Sigmoid colon (tissue), 4 donors: ENCODE data around the gene MXD4.

Source experiments
- EP300 ChIP-seq, 4 donors: sonication (generic); formaldehyde crosslinking; IDR thresholded peaks; one replicate each; pipeline ENCODE4 v1.6.1; 2017; ENCODE audit warnings: antibody characterized with exemption in 4 of 4
- POLR2A ChIP-seq, 2 donors: fragments of 450-650 bp; IDR thresholded peaks; one replicate each; pipeline ENCODE4 v1.6.1; 2016; ENCODE audit warnings: antibody characterized with exemption in 2 of 2, mild to moderate bottlenecking in 2 of 2, moderate library complexity in 2 of 2
- POLR2AphosphoS5 ChIP-seq, 4 donors: sonication (generic); formaldehyde crosslinking; IDR thresholded peaks; one replicate each; pipeline ENCODE4 v1.6.1; 2017; ENCODE audit warnings: antibody characterized with exemption in 4 of 4
- TF ChIP-seq, protein P1 (sequence below), 4 experiments: fragments of 450-650 bp in 3 of 4; fragments of 200-600 bp in 1 of 4; IDR thresholded peaks; one replicate each; pipeline ENCODE4 v1.5.1; 2016 to 2019; ENCODE audit warnings: antibody characterized with exemption in 4 of 4, mild to moderate bottlenecking in 3 of 4, moderate library complexity in 2 of 4

- TF ChIP-seq, protein P1, sequence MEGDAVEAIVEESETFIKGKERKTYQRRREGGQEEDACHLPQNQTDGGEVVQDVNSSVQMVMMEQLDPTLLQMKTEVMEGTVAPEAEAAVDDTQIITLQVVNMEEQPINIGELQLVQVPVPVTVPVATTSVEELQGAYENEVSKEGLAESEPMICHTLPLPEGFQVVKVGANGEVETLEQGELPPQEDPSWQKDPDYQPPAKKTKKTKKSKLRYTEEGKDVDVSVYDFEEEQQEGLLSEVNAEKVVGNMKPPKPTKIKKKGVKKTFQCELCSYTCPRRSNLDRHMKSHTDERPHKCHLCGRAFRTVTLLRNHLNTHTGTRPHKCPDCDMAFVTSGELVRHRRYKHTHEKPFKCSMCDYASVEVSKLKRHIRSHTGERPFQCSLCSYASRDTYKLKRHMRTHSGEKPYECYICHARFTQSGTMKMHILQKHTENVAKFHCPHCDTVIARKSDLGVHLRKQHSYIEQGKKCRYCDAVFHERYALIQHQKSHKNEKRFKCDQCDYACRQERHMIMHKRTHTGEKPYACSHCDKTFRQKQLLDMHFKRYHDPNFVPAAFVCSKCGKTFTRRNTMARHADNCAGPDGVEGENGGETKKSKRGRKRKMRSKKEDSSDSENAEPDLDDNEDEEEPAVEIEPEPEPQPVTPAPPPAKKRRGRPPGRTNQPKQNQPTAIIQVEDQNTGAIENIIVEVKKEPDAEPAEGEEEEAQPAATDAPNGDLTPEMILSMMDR (IDR thresholded peaks at IDR 0.05) = no peak
- TF ChIP-seq POLR2A (IDR thresholded peaks at IDR 0.05) (no peak), POLR2AphosphoS5 (IDR thresholded peaks at IDR 0.05) (no peak), EP300 (IDR thresholded peaks at IDR 0.05) (no peak)
Observed at GRCh38 chr4:2289311-2289954, 27.5 kb upstream of the MXD4 start.
